Endothelial cell of umbilical vein (primary cell): ENCODE measurements around the gene VTI1A.

Experiments used
- EZH2 ChIP-seq: IDR thresholded peaks from 2 replicates; pipeline ENCODE4 v1.6.1; 2012; ENCODE audit warnings: borderline replicate concordance, low read depth, mild to moderate bottlenecking, moderate library complexity, low read length, inconsistent platforms; ENCODE audit not compliant: severe bottlenecking
- FOS ChIP-seq: IDR thresholded peaks from 2 replicates; pipeline ENCODE4 v1.6.1; 2011; ENCODE audit warnings: mild to moderate bottlenecking, low read length, moderate library complexity, borderline replicate concordance; ENCODE audit not compliant: insufficient read depth
- GATA2 ChIP-seq: IDR thresholded peaks from 2 replicates; pipeline ENCODE4 v1.7.0; 2011; ENCODE audit warnings: low read depth, mild to moderate bottlenecking, moderate library complexity, mixed read lengths, low read length; ENCODE audit not compliant: insufficient read length, insufficient read depth
- JUN ChIP-seq: IDR thresholded peaks from 2 replicates; pipeline ENCODE4 v1.6.1; 2011; ENCODE audit warnings: borderline replicate concordance, low read depth; ENCODE audit not compliant: insufficient read length, insufficient read depth
- MYC ChIP-seq: IDR thresholded peaks from one replicate; pipeline ENCODE4 v1.6.1; 2011; ENCODE audit warnings: mild to moderate bottlenecking, low read depth, low read length
- POLR2A ChIP-seq: IDR thresholded peaks from 2 replicates; pipeline ENCODE4 v1.6.1; 2012; ENCODE audit warnings: low read depth, mild to moderate bottlenecking, control low read depth, low read length
- POLR2AphosphoS5 ChIP-seq: IDR thresholded peaks from 2 replicates; pipeline ENCODE4 v1.6.1; 2012; ENCODE audit warnings: low read depth, mild to moderate bottlenecking, control low read depth, low read length, moderate library complexity; ENCODE audit not compliant: insufficient read depth
- TF ChIP-seq, protein P1 (sequence below), 2 donors: IDR thresholded peaks; 1 replicate in 1 of 2; 2 replicates in 1 of 2; pipeline ENCODE4 v1.5.1; 2011; ENCODE audit warnings: low read length in 2 of 2, mild to moderate bottlenecking in 2 of 2, moderate library complexity in 2 of 2, control low read depth in 1 of 2, inconsistent platforms in 1 of 2, low read depth in 1 of 2; ENCODE audit not compliant: insufficient read depth in 1 of 2; ENCODE audit errors: extremely low read depth in 1 of 2
- TF ChIP-seq, protein P2 (sequence below): IDR thresholded peaks from 2 replicates; pipeline ENCODE4 v1.6.1; 2011; ENCODE audit not compliant: insufficient read depth, insufficient read length

DNA sequence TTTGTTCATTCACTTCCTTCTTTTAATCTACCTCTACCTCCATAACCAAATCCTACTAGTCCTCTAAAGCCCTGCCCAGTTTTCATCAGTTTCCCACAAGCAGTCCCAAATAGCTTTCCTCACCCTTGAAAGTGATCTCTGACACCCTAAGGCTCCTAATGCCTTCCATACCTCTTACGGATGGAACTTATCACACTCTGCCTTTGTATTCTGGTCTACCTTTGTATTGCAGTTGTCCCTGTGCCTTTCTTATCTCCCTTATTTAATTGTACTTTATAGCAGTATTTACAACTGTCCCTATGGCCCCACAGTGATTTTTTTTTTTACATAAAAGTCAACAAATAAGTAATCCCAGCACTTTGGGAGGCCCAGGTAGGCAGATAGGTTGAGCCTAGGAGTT, 39.3 kb upstream of the VTI1A start:
- TF ChIP-seq POLR2A (no peak), EZH2 (no peak), POLR2AphosphoS5 (no peak), MYC (no peak), FOS (no peak), JUN (no peak), GATA2 (no peak)
- TF ChIP-seq, protein P1, sequence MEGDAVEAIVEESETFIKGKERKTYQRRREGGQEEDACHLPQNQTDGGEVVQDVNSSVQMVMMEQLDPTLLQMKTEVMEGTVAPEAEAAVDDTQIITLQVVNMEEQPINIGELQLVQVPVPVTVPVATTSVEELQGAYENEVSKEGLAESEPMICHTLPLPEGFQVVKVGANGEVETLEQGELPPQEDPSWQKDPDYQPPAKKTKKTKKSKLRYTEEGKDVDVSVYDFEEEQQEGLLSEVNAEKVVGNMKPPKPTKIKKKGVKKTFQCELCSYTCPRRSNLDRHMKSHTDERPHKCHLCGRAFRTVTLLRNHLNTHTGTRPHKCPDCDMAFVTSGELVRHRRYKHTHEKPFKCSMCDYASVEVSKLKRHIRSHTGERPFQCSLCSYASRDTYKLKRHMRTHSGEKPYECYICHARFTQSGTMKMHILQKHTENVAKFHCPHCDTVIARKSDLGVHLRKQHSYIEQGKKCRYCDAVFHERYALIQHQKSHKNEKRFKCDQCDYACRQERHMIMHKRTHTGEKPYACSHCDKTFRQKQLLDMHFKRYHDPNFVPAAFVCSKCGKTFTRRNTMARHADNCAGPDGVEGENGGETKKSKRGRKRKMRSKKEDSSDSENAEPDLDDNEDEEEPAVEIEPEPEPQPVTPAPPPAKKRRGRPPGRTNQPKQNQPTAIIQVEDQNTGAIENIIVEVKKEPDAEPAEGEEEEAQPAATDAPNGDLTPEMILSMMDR (IDR thresholded peaks at IDR 0.05; ENCODE audit: extremely low read depth in 1 of 2, insufficient read depth in 1 of 2, low read depth in 1 of 2, low read length in 2 of 2) = no peak
- TF ChIP-seq, protein P2, sequence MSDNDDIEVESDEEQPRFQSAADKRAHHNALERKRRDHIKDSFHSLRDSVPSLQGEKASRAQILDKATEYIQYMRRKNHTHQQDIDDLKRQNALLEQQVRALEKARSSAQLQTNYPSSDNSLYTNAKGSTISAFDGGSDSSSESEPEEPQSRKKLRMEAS = no peak
